ENCODE measurements around the gene MRPL37. TPM values are rescaled to one million over a fixed set of nuclear protein-coding genes. Genes with fewer than 3 reads are reported as not detected.
A peak's percentile ranks its signal among the peaks of the same experiment; 100 is the strongest.

MRPL37 gene
- total and polyA plus RNA-seq, 2 of the 8 experiments (the other 6 are each of a cell fraction or from before 2014, with no cell fraction given) = 45.5 to 126 TPM

DNA sequence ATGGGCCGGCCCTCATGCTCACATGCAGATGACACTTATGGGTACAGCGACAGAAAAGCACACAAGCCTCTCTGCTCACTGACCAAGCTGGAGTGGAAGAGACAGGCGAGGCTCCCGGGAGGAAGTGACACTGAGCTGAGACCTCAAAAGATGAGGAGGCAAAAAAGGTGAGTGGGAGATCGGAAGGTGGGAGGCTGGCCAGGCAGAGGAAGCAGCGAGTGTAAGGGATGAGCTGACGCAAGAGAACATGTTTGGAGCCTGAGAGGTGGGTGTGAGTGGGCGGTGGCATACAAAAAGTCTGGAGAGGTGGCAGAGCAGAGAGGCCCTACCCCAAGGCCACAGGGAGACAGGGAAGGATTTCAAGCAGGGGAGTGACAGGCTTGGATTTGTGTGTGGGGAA lies 29.0 kb upstream of the MRPL37 start:
- no peak overlapping the region for H3K4ac ChIP-seq (replicated peaks; ENCODE audit: insufficient read length, low read depth, low read length)
- WGBS, 2 experiments (ENCODE audit: extremely low coverage in 1 of 2, insufficient coverage in 1 of 2, insufficient read length in 1 of 2, insufficient replicate concordance in 2 of 2, low coverage in 1 of 2, low lambda C conversion rate in 2 of 2, missing lambda C conversion rate in 1 of 2) = 79% methylated on average over 8 of the region's 8 CpGs; no CpG with 5 or more reads in 1 of the 2 experiments
- H4K20me1 ChIP-seq (replicated peaks in 1 of 2; ENCODE audit: control insufficient read depth in 1 of 2, insufficient read depth in 2 of 2, low read length in 2 of 2) = no peaks in the 10 kb centered on the region
- H3K79me1 ChIP-seq (ENCODE audit: low read depth, low read length) = no peaks in the 10 kb centered on the region
- POLR2A ChIA-PET (ENCODE audit: partially characterized antibody) = interaction anchor here (0.7 to 1.4 kb wide), 4 partner anchors 16 to 848 kb away, joined by 3 to 4 read pairs (median 3); no protein-coding TSS in a partner anchor
- H3K23me2 ChIP-seq (ENCODE audit: low read depth, low read length) = no peaks in the 10 kb centered on the region
- no peak overlapping the region for H3K56ac ChIP-seq (replicated peaks; ENCODE audit: insufficient read length, low read depth, low read length)
- DNase-seq (ENCODE audit: low read depth in 1 of 2, low spot score in 2 of 2) = no peak
- no peak overlapping the region for H2BK20ac ChIP-seq (ENCODE audit: low read length)
- no peaks in the 10 kb centered on the region for H3K36me3 ChIP-seq (ENCODE audit: control insufficient read depth in 2 of 4, insufficient read depth in 4 of 4, low read length in 3 of 4)
- peak overlapping the region; percentile 35; the same call in 1 of the 2 replicates for H4K8ac ChIP-seq (ENCODE audit: extremely low read depth, insufficient read depth, low read length)
- H2AK5ac ChIP-seq (ENCODE audit: low read depth, low read length) = 0 out of 2 replicates have a peak overlapping the region, but pooled peaks have one; percentile 24
- no peak overlapping the region; the same call in 1 of the 2 replicates for H3K18ac ChIP-seq (ENCODE audit: extremely low read depth, low read length)
- no peak overlapping the region for H3K14ac ChIP-seq (ENCODE audit: insufficient read length)
- no peak overlapping the region; the same call in 1 of the 2 replicates for H2BK5ac ChIP-seq (ENCODE audit: low read depth, low read length)
- H2BK15ac ChIP-seq (ENCODE audit: low read length) = 0 out of 2 replicates have a peak overlapping the region, but pooled peaks have one; percentile 16
- H3K4me1 ChIP-seq (replicated peaks in 1 of 4; ENCODE audit: control insufficient read depth in 3 of 4, insufficient read depth in 4 of 4, low read length in 3 of 4) = peaks cover 0 to 7% (median 0%) of the 10 kb centered on the region in 4 experiments; a peak in 1 of 7 replicates
- H4K5ac ChIP-seq (ENCODE audit: insufficient read length, low read depth, low read length) = no peak overlapping the region
- no peak overlapping the region for H2BK12ac ChIP-seq (ENCODE audit: low read depth, low read length)
- no peak for TF ChIP-seq BCL11A (IDR thresholded peaks at IDR 0.05; ENCODE audit: low read depth in 2 of 2, low read length in 2 of 2)
- no peak for TF ChIP-seq CHD2 (IDR thresholded peaks at IDR 0.05; ENCODE audit: low read length)
- no peak for TF ChIP-seq CBX8 (IDR thresholded peaks at IDR 0.05; ENCODE audit: borderline replicate concordance, low read depth, low read length)
- TF ChIP-seq CEBPB (IDR thresholded peaks at IDR 0.05; ENCODE audit: low read depth, low read length) = no peak
- TF ChIP-seq GTF2F1 (IDR thresholded peaks at IDR 0.05; ENCODE audit: borderline replicate concordance, low read depth, low read length) = no peak
- TF ChIP-seq SP1 (IDR thresholded peaks at IDR 0.05; ENCODE audit: low read depth, low read length) = no peak
- TF ChIP-seq BRCA1 (IDR thresholded peaks at IDR 0.05; ENCODE audit: low read depth, low read length) = no peak
- no peak overlapping the region; a peak in 1 of 7 replicates for H3K9ac ChIP-seq (replicated peaks in 1 of 4; ENCODE audit: extremely low read depth in 1 of 4, low read depth in 3 of 4, low read length in 3 of 4)
- H4K91ac ChIP-seq (replicated peaks; ENCODE audit: insufficient read length, low read length) = no peak overlapping the region
- H3K79me2 ChIP-seq (ENCODE audit: control insufficient read depth in 1 of 2, insufficient read depth in 2 of 2, low read length in 2 of 2) = no peaks in the 10 kb centered on the region
- CTCF ChIA-PET (ENCODE audit: partially characterized antibody) = interaction anchor here (1.1 to 2.3 kb wide), 4 partner anchors 9 to 17 kb away, joined by 5 to 9 read pairs (median 6); no protein-coding TSS in a partner anchor
- no peak for FAIRE-seq
- no peak overlapping the region for H3K27ac ChIP-seq (ENCODE audit: low read depth, low read length)
- no peak overlapping the region for H3K23ac ChIP-seq (ENCODE audit: insufficient read length)
- H3K27me3 ChIP-seq (replicated peaks in 1 of 4; ENCODE audit: control insufficient read depth in 3 of 4, extremely low read depth in 1 of 4, insufficient read depth in 3 of 4, low read length in 3 of 4) = no peaks in the 10 kb centered on the region
- no peak overlapping the region for H3K4me2 ChIP-seq (ENCODE audit: insufficient read depth in 1 of 2, low read depth in 2 of 2, low read length in 2 of 2)
- no peaks in the 10 kb centered on the region for H3K9me3 ChIP-seq (ENCODE audit: insufficient read depth in 2 of 2, low read depth in 1 of 2, low read length in 1 of 2)
- no peak overlapping the region for H3K4me3 ChIP-seq (ENCODE audit: extremely low read depth in 1 of 4, insufficient read depth in 2 of 4, low read depth in 3 of 4, low read length in 4 of 4)
- no peak overlapping the region for H2AFZ ChIP-seq (ENCODE audit: low read length)
- H2BK120ac ChIP-seq (replicated peaks; ENCODE audit: low read depth, low read length) = no peak overlapping the region

All from H1 (cell line).